ENCODE results near the gene THSD7B. TPM values are rescaled to one million over a fixed set of nuclear protein-coding genes. Genes with fewer than 3 reads are reported as not detected.

The THSD7B gene
- total RNA-seq, 1 donor from 2014 or later: not detected

DNA sequence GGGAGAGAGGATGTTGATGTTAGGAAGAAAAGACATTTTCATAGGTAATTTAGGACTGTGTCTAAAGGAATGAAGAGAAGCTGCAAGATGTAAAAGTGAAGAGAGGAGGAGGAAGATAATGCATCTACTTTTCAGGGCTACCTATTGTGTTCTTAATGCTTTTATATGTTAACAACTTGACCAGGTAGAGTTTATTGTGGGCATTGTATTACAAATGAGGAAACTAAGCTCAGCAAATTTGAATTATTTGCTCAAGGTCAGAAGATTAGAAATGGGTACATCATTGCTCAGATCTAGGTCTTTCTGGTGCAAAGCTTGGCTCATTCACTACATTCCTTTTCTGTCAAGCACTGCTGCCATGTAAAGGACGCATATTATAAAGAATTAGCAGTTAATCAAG is 441.7 kb downstream of the THSD7B start:
- DNase-seq (ENCODE audit: low read depth) (no peak), FAIRE-seq (no peak)
- Histone ChIP-seq H3K4me3 (ENCODE audit: low read depth, low read length) (no peak overlapping the region), H3K36me3 (ENCODE audit: control insufficient read depth, insufficient read depth, low read length) (no peaks in the 10 kb centered on the region), H3K27me3 (ENCODE audit: control insufficient read depth, insufficient read depth, low read length) (no peaks in the 10 kb centered on the region)
- TF ChIP-seq, protein P1, sequence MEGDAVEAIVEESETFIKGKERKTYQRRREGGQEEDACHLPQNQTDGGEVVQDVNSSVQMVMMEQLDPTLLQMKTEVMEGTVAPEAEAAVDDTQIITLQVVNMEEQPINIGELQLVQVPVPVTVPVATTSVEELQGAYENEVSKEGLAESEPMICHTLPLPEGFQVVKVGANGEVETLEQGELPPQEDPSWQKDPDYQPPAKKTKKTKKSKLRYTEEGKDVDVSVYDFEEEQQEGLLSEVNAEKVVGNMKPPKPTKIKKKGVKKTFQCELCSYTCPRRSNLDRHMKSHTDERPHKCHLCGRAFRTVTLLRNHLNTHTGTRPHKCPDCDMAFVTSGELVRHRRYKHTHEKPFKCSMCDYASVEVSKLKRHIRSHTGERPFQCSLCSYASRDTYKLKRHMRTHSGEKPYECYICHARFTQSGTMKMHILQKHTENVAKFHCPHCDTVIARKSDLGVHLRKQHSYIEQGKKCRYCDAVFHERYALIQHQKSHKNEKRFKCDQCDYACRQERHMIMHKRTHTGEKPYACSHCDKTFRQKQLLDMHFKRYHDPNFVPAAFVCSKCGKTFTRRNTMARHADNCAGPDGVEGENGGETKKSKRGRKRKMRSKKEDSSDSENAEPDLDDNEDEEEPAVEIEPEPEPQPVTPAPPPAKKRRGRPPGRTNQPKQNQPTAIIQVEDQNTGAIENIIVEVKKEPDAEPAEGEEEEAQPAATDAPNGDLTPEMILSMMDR (IDR thresholded peaks at IDR 0.05; ENCODE audit: insufficient read depth, low read length, severe bottlenecking): no peak

DNA sequence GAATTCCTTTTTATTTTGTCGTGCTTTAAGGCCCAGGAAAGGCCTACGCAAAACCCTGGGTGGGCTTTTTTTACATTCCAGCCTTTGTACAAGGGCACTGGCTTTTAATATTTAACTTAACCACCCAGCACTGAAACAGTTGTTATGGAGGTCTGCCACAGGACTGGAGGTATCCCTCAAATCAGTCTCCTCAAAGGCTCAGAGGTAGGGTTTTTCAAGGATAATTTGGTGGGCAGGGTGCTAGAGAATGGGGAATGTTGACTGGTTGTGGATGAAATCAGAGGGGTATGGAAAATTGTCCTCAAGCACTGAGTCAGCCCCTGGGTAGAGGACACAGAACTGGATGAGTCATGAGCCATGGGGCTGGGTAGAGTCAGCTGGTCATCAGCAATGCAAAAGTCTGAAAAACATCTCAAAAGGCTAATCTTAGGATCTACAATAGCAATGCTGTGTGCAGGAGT is 443.1 kb downstream of the THSD7B start:
- peak; percentile 62 for DNase-seq (ENCODE audit: low read depth)
- H3K4me3 ChIP-seq (ENCODE audit: low read depth, low read length): no peak overlapping the region
- TF ChIP-seq, protein P1 (IDR thresholded peaks at IDR 0.05; ENCODE audit: insufficient read depth, low read length, severe bottlenecking): no peak
- no peaks in the 10 kb centered on the region for H3K36me3 ChIP-seq (ENCODE audit: control insufficient read depth, insufficient read depth, low read length)
- FAIRE-seq: peak; percentile 52
- no peaks in the 10 kb centered on the region for H3K27me3 ChIP-seq (ENCODE audit: control insufficient read depth, insufficient read depth, low read length)

DNA sequence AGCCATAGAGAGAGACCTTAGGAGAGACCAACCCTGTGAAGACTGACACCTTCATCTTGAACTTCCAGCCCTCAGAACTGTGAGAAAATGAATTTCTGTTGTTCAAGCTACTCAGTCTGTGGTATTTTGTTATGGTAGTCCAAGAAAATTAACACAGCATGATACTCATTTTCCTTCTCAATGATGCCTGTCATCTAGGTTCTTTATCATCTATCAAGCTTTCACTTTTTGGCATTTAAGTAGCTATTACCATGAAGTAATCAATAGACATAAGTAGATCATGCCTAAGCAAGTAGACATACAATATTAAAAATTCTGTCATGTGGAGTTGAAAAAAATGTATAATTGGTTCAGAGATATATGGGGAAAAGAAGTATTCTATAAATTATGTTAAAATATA is 444.7 kb downstream of the THSD7B start:
- TF ChIP-seq, protein P1 (IDR thresholded peaks at IDR 0.05; ENCODE audit: insufficient read depth, low read length, severe bottlenecking): no peak
- no peak overlapping the region for H3K4me3 ChIP-seq (ENCODE audit: low read depth, low read length)
- DNase-seq (ENCODE audit: low read depth): no peak
- no peak for FAIRE-seq
- H3K36me3 ChIP-seq (ENCODE audit: control insufficient read depth, insufficient read depth, low read length): no peaks in the 10 kb centered on the region
- no peaks in the 10 kb centered on the region for H3K27me3 ChIP-seq (ENCODE audit: control insufficient read depth, insufficient read depth, low read length)

DNA sequence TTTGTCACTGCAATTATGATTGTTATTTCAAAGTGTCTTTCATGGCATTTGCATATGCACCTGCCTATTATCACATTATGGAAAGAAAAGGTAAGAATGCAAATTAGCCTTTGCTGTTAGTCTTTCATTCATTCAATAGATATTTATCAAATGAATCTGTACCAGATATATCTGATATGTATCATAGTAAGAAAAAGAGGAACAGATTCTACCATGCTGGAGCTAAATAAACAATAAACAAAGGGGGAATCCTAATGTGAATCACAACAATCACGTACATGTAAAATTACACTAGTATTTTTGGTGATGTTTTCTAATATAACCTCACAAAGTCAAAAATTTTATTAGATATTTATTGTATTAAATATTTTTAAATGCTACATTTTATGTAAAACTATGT is 446.4 kb downstream of the THSD7B start:
- DNase-seq (ENCODE audit: low read depth): no peak
- TF ChIP-seq, protein P1 (IDR thresholded peaks at IDR 0.05; ENCODE audit: insufficient read depth, low read length, severe bottlenecking): no peak
- Histone ChIP-seq H3K4me3 (ENCODE audit: low read depth, low read length) (no peak overlapping the region), H3K27me3 (ENCODE audit: control insufficient read depth, insufficient read depth, low read length) (no peaks in the 10 kb centered on the region), H3K36me3 (ENCODE audit: control insufficient read depth, insufficient read depth, low read length) (no peaks in the 10 kb centered on the region)
- no peak for FAIRE-seq

DNA sequence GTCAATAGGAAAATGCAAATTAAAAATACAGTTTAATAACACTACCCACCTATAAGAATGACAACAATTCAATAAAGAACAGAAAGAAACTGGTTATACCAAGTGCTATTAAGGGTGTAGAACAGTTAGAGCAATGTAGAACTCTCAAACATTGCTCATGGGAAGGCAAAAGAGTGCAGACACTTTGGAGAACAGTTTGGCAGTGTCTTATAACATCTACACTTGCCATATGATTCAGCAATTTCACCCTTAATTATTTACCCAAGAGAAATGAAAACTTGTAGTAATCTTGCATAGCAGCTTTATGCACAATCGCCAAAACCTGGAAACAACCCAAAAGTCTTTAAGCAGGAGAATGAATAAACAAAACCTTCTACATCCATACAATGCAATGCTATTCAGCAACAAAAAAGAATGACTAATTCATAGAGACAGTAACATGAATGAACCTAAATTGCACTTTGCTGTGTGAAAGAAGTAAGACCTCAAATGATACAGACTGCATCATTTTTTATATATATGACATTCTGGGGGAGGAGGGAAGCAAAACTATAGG is 455.2 kb downstream of the THSD7B start:
- FAIRE-seq (no peak), DNase-seq (ENCODE audit: low read depth) (peak; percentile 92)
- H3K27me3 ChIP-seq (ENCODE audit: control insufficient read depth, insufficient read depth, low read length): no peaks in the 10 kb centered on the region
- no peak overlapping the region for H3K4me3 ChIP-seq (ENCODE audit: low read depth, low read length)
- no peaks in the 10 kb centered on the region for H3K36me3 ChIP-seq (ENCODE audit: control insufficient read depth, insufficient read depth, low read length)
- TF ChIP-seq, protein P1 (IDR thresholded peaks at IDR 0.05; ENCODE audit: insufficient read depth, low read length, severe bottlenecking): no peak

Measured in bronchial epithelial cell (primary cell).